Endodermal cell (in vitro differentiated cells): ENCODE measurements around the gene DOCK10. TPM values are rescaled to one million over a fixed set of nuclear protein-coding genes. Genes with fewer than 3 reads are reported as not detected.

Experiments
- DNase-seq: peaks from one replicate; pipeline ENCODE4 v3.0.0-alpha.2; 2017
- H3K27ac ChIP-seq: 2 replicates; pipeline ENCODE4 v1.5.1; 2013; ENCODE audit warnings: mild to moderate bottlenecking, low read depth, low read length, moderate library complexity
- H3K27me3 ChIP-seq: 2 replicates; pipeline ENCODE4 v1.6.1; 2013; ENCODE audit warnings: mild to moderate bottlenecking, low read length, moderate library complexity; ENCODE audit not compliant: insufficient read depth, control insufficient read depth, poor library complexity, severe bottlenecking
- H3K36me3 ChIP-seq: 2 replicates; pipeline ENCODE4 v1.7.0; 2013; ENCODE audit warnings: mild to moderate bottlenecking, low read length, moderate library complexity; ENCODE audit not compliant: control insufficient read depth, insufficient read depth
- H3K4me1 ChIP-seq: one replicate; pipeline ENCODE4 v1.7.0; 2013; ENCODE audit warnings: low read length; ENCODE audit not compliant: control insufficient read depth, insufficient read depth
- H3K4me3 ChIP-seq: 2 replicates; pipeline ENCODE4 v1.5.1; 2013; ENCODE audit warnings: mild to moderate bottlenecking, low read length, moderate library complexity
- H3K9ac ChIP-seq: 2 replicates; pipeline ENCODE4 v1.6.1; 2013; ENCODE audit warnings: mild to moderate bottlenecking, low read length, moderate library complexity; ENCODE audit not compliant: poor library complexity, severe bottlenecking; ENCODE audit errors: extremely low read depth
- H3K9me3 ChIP-seq: 2 replicates; pipeline ENCODE4 v1.6.1; 2013; ENCODE audit warnings: mild to moderate bottlenecking, low read length, moderate library complexity; ENCODE audit not compliant: control insufficient read depth
- H3K27ac Mint-ChIP-seq: 2 replicates; pipeline ENCODE4 v1.8.0; 2020; ENCODE audit warnings: mixed read lengths
- H3K27me3 Mint-ChIP-seq: 2 replicates; pipeline ENCODE4 v1.8.0; 2021; ENCODE audit warnings: mild to moderate bottlenecking, mixed read lengths; ENCODE audit not compliant: insufficient read depth
- H3K36me3 Mint-ChIP-seq: 2 replicates; pipeline ENCODE4 v1.8.0; 2020; ENCODE audit warnings: low read depth, mixed read lengths
- H3K4me1 Mint-ChIP-seq: 2 replicates; pipeline ENCODE4 v1.8.0; 2020; ENCODE audit warnings: mixed read lengths
- H3K4me3 Mint-ChIP-seq: 2 replicates; pipeline ENCODE4 v1.8.0; 2020; ENCODE audit warnings: mild to moderate bottlenecking, moderate library complexity, mixed read lengths
- H3K9me3 Mint-ChIP-seq: 2 replicates; pipeline ENCODE4 v1.8.0; 2020; ENCODE audit warnings: mild to moderate bottlenecking, mixed read lengths
- CTCF ChIP-seq: fragments of 200-600 bp; sonication (generic); conservative IDR thresholded peaks from 2 replicates; pipeline ENCODE4 v1.5.0; 2021; ENCODE audit warnings: antibody characterized with exemption, mild to moderate bottlenecking
- WGBS, 2 experiments: methylation state at CpG; one replicate each; pipeline versions ENCODE4 v1.1.5 to v1.1.7; 2013; ENCODE audit warnings: missing lambda C conversion rate in 2 of 2, mixed read lengths in 1 of 2; ENCODE audit not compliant: insufficient coverage in 1 of 2, insufficient read length in 1 of 2; 5-methylcytosine and 5-hydroxymethylcytosine counted together
- total RNA-seq, 2 donors: library from RNA; stranded (reverse); fragmentation: NEBNext Ultra II Directional in 1 of 2; extraction: Animal tissue kit (Norgen Biotek cat#: 25700) in 1 of 2; gene quantifications; 2 replicates in 1 of 2; 3 replicates in 1 of 2; pipeline ENCODE4 v1.2.1, GENCODE V29; 2021

Gene DOCK10
- total RNA-seq, 2 donors from 2014 or later: 0.44 to 1.4 TPM

- WGBS, 2 experiments: 91 to 100% methylated on average over 2 to 3 of the region's 3 CpGs
Measured at GRCh38 chr2:224777559-224777930, 264.7 kb downstream of the DOCK10 start.

GRCh38 chr2:224776795-224777558, 265.3 kb downstream of the DOCK10 start:
- H3K27me3 Mint-ChIP-seq: no peaks in the 10 kb centered on the region
- no peaks in the 10 kb centered on the region for H3K27me3 ChIP-seq
- H3K9ac ChIP-seq: no peak overlapping the region
- no peak for DNase-seq
- no peak overlapping the region for H3K27ac Mint-ChIP-seq
- H3K4me3 Mint-ChIP-seq: no peak overlapping the region
- H3K36me3 ChIP-seq: no peaks in the 10 kb centered on the region
- H3K4me1 Mint-ChIP-seq: no peaks in the 10 kb centered on the region
- no peaks in the 10 kb centered on the region for H3K36me3 Mint-ChIP-seq
- no peak for TF ChIP-seq CTCF
- H3K27ac ChIP-seq: no peak overlapping the region
- 82 to 93% methylated on average over 5 to 6 of the region's 6 CpGs for WGBS, 2 experiments
- H3K4me3 ChIP-seq: no peak overlapping the region
- no peaks in the 10 kb centered on the region for H3K9me3 ChIP-seq
- no peaks in the 10 kb centered on the region for H3K4me1 ChIP-seq
- no peaks in the 10 kb centered on the region for H3K9me3 Mint-ChIP-seq

More at GRCh38 chr2:224777559-224777930, 264.7 kb downstream of the DOCK10 start:
- Mint-ChIP-seq H3K27me3 (no peaks in the 10 kb centered on the region), H3K4me3 (no peak overlapping the region), H3K27ac (no peak overlapping the region), H3K4me1 (no peaks in the 10 kb centered on the region), H3K36me3 (no peaks in the 10 kb centered on the region), H3K9me3 (no peaks in the 10 kb centered on the region)
- Histone ChIP-seq H3K9me3 (no peaks in the 10 kb centered on the region), H3K4me1 (no peaks in the 10 kb centered on the region), H3K27ac (no peak overlapping the region), H3K36me3 (no peaks in the 10 kb centered on the region), H3K27me3 (no peaks in the 10 kb centered on the region), H3K4me3 (no peak overlapping the region), H3K9ac (no peak overlapping the region)
- no peak for TF ChIP-seq CTCF
- DNase-seq: no peak

- H3K4me1 Mint-ChIP-seq: no peaks in the 10 kb centered on the region
- no peak overlapping the region for H3K27ac ChIP-seq
- no peaks in the 10 kb centered on the region for H3K36me3 Mint-ChIP-seq
- no peaks in the 10 kb centered on the region for H3K27me3 ChIP-seq
- H3K27ac Mint-ChIP-seq: no peak overlapping the region
- TF ChIP-seq CTCF: no peak
- no peaks in the 10 kb centered on the region for H3K4me1 ChIP-seq
- H3K36me3 ChIP-seq: no peaks in the 10 kb centered on the region
- no peaks in the 10 kb centered on the region for H3K9me3 Mint-ChIP-seq
- no peak overlapping the region for H3K4me3 ChIP-seq
- WGBS, 2 experiments: 100% methylated on average over 1 of the region's 1 CpG; no CpG with 5 or more reads in 1 of the 2 experiments
- no peaks in the 10 kb centered on the region for H3K9me3 ChIP-seq
- no peak overlapping the region for H3K9ac ChIP-seq
- no peak for DNase-seq
- no peaks in the 10 kb centered on the region for H3K27me3 Mint-ChIP-seq
- H3K4me3 Mint-ChIP-seq: no peak overlapping the region
Measured at GRCh38 chr2:224775647-224776046, 266.6 kb downstream of the DOCK10 start.
